HG03025 (cell line): ENCODE results near the gene AVL9.
"Not testable (repeated sequence)": the region's sequence is repeated elsewhere in the genome, so short reads cannot be mapped to it uniquely, and the experiment has no call there.

Source experiments
- ATAC-seq: cut with Tn5 transposase; IDR thresholded peaks from one replicate; pipeline ENCODE4 v1.9.1; 2021; ENCODE audit warnings: mild to moderate bottlenecking, moderate library complexity; ENCODE audit not compliant: unreplicated experiment, low FRiP score

The AVL9 gene

GRCh38 chr7:32586291-32587221 is 91.3 kb downstream of the AVL9 start:
- ATAC-seq: no peak

DNA sequence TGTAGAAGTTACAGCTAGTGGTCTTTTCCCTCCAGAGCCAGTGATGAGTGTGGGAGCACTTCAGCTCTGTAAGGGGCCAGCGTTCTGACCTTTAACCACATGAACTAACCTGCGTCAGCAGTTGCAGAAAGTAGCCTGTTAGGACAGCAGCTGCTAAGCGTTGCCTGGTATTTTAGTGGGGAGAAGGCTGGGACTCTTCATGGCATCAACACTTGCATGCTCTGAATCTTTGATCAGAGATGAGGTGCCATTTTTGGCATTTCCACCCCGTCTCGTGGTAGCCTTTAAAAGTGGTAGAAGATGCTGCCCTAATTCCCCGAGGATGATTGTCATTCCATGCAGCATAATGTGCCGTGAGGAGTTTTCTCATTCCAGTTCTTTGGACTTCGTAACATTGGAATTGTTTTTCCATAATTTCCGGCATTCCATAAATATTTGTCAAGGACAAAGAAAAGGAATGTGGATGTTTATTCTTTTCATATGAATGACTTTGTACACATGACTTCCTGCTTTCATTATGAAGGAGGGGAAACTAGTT is 92.2 kb downstream of the AVL9 start:
- no peak for ATAC-seq

DNA sequence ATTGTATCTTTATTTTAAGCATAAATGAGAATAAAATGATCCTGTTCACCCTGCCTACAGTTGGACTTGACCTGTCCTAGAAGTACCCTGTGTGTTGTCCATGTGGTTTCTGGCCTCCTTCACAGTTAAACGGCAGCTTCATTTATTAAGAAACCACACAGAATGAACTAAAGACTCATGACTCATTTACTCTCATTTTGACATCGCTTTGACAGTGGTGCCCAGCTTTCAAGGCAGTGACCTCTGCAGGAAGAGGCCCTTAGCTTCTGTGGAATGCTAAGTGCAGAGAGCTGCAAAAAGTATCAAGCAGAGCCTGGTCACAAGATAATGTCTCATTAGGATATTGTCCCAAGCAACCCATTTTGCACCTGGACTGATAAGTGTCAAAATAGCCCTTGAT is 93.4 kb downstream of the AVL9 start:
- no peak for ATAC-seq

GRCh38 chr7:32591938-32592337 is 96.6 kb downstream of the AVL9 start:
- no peak for ATAC-seq

- ATAC-seq: no peak
Measured at GRCh38 chr7:32592701-32593100, 97.4 kb downstream of the AVL9 start.

GRCh38 chr7:32594965-32595490 is 99.7 kb downstream of the AVL9 start:
- no peak for ATAC-seq

- ATAC-seq: not testable (repeated sequence)
Measured at GRCh38 chr7:32601196-32601595, 105.9 kb downstream of the AVL9 start.

DNA sequence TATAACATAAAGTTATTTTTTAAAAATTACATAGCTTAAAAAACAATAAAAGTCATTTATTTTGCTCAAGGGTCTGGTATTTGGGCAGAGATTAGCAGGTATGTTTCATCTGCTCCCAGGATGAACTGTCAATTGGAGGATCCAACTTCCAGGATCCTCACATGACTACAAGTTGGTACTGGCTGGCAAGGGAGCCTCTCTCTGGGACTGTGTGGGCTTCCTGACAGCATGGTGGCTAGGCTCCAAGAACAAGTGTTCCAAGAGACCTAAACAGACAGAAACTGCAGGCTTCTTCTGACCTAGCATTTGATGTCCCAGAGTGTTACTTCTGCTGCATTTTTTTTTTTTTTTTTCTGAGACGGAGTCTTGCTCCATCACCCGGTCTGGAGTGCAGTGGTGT is 107.2 kb downstream of the AVL9 start:
- ATAC-seq: no peak

DNA sequence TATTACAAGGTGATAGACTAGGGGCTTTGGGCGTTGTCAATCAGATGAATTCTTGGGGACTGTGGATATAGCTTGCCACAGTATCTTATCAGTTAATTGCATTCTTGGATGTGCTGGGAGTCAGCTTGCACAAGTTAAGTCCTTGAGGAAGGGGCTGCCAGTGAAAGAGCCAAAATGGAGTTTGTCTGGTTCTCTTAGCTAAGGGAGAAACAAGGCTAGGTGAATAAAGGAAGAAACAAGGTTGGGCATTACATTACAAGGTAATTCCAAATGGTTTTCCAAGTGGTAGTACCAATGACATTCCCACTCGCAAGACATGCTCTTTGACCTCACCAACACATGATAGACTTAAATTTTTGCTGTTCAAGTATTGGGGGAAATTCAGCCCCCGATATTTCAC is 108.2 kb downstream of the AVL9 start:
- ATAC-seq: not testable (repeated sequence)

- not testable (repeated sequence) for ATAC-seq
Measured at GRCh38 chr7:32604047-32604446, 108.8 kb downstream of the AVL9 start.

DNA sequence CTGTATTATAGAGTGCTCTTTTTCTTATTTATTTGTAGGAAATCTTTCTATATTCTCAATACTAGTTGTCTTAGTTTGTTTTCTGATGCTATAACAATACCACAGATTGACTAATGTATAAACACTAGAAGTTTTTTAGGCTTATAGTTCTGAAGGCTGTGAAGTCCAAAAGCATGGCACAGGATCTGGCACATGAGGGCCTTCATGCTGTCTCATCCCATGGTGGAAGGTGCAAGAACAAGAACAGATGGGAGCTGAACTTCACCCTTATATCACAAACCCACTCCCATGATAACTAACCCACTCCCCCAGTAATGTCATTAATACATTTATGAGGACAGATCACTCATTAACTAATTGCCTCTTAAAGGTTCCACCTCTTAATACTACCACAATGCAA is 109.7 kb downstream of the AVL9 start:
- no peak for ATAC-seq

GRCh38 chr7:32609463-32609862 is 114.2 kb downstream of the AVL9 start:
- no peak for ATAC-seq

DNA sequence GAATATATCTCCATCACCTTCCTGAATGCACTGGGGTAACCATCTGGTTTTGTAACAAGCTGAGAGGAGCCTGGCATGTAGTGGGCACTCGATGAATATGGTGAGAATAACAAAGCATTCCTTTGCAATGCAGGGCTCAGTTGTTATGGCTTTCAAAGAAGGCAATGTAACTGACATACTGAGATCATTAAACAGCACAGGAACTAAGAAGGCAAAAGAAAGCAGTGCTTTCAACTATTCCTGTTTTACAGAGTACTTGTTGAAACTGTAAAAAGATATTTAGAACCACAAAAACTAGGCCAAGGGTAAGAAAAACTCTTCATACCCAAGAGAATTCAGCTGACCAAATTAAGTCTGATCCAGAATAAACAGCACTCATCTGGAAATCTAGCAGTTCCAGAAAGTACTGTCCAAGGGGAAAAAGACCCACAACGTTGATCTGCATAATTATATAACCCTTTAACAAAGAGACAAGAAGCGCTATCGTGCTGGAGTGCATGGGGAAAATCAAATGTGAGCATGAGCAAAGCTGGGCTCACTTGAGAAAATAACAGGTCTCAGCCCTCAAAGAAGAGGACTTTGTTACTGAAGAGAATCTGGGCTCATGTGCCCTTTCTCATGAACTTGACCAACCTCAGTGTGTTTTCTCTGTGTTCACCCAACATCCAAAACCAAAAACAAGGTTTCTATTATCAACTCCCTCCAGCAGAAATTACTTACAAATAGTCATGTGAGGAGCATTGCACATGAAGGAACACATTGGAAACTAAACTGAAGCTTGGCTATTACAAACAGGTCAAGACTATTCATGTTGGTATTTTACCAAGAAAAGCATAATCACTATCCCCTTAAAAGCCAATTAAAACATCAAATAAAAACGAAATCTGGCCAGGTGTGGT is 116.2 kb downstream of the AVL9 start:
- ATAC-seq: no peak

- no peak for ATAC-seq
Measured at GRCh38 chr7:32616625-32617024, 121.3 kb downstream of the AVL9 start.

DNA sequence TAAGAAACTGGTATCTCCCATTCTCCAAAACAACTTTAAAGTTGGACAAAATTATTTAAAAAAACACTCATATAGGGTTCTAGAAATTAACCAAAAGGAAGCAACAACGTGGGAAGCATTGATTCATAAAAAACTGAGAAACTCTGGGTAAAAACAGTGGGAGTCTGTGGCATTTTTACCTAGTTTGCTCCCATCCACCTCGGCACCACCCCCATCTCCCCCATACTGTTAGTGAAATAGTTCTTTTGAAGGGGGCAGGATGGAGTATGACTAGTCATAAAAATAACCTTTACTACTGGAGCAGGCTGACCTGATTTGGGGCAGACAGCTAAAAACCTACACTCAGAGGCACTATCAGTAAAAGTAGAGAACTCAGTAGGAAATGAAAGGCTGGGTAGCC is 123.2 kb downstream of the AVL9 start:
- ATAC-seq: no peak

DNA sequence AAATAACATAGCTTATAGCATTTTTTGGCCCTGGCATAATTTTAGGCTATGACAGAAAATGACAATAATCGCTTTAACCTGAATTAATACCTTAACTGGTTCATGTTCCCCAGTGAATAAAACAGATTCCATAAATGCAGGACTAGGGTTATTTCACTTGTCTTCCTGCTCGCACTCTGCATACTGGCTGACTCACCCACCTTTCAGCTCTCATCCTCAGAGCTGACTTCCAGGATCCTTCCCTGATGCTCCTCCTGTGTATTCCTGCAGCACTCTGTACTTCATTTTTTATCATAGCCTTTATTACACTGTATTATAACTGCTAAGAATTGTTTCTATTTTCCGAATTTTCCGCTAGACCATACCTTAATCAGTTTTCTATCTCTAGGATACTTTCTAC is 123.7 kb downstream of the AVL9 start:
- no peak for ATAC-seq

DNA sequence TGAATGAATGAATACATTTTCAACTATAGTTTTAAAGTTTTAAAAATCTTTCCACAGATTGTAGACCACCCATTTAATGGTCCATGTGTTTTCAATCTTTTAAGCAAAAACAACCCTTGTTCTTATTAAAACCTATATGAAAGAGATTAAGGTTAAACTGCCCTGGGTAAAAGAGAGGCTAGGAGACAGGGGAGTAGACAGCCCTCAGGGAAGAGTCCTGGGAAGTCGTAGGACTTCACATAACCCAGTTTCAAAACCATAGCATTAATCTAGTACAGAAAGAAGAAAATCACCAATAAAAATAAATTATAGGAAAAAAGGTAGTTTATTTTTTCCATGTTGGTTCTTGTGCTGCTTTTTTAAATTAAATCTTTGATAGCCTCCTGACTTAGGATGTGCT is 124.1 kb downstream of the AVL9 start:
- ATAC-seq: not testable (repeated sequence)

- ATAC-seq: no peak
Measured at GRCh38 chr7:32631021-32631420, 135.7 kb downstream of the AVL9 start.

GRCh38 chr7:32631590-32632497 is 136.6 kb downstream of the AVL9 start:
- not testable (repeated sequence) for ATAC-seq

GRCh38 chr7:32633446-32633845 is 138.2 kb downstream of the AVL9 start:
- ATAC-seq: not testable (repeated sequence)
